ENCODE results near the gene PDE4D.

Gene PDE4D

DNA sequence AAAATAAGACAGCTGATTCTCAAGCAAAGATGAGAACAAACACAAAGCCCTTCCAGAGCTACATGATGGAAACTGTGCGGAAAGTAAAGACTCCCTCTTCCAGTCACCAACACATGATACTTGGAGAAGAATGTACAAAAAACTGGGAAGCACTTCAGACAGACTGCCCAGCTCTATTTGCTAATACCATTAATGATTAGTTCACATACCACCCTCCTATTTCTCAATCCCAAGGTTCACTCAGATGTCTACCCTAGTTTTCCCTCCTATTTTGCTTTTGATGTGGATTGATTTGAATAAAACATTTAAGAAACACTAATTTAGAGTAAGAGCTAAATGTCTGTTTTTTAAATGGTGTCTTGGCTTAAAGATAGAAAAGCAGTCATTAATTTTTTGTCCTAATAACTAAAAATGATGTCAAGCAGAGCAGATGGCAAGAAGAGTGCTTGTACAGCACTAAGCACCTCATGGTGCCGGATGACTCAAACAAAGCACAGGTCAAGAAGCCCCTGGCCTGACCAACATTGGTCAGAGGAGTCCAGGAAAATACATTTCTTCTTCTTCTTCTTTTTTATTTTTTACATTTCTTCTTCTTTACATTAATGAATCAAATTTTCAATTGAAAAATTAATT lies 639.4 kb downstream of the PDE4D start:
- no peak for DNase-seq (ENCODE audit: low spot score)

- no peak for DNase-seq (ENCODE audit: low spot score)
Observed at GRCh38 chr5:59253625-59254024, 639.9 kb downstream of the PDE4D start.

- DNase-seq (ENCODE audit: low spot score): no peak
Observed at GRCh38 chr5:59251627-59252026, 641.9 kb downstream of the PDE4D start.

GRCh38 chr5:59249726-59250125 lies 643.8 kb downstream of the PDE4D start:
- DNase-seq (ENCODE audit: low spot score): no peak

- no peak for DNase-seq (ENCODE audit: low spot score)
Observed at GRCh38 chr5:59249160-59249559, 644.4 kb downstream of the PDE4D start.

DNA sequence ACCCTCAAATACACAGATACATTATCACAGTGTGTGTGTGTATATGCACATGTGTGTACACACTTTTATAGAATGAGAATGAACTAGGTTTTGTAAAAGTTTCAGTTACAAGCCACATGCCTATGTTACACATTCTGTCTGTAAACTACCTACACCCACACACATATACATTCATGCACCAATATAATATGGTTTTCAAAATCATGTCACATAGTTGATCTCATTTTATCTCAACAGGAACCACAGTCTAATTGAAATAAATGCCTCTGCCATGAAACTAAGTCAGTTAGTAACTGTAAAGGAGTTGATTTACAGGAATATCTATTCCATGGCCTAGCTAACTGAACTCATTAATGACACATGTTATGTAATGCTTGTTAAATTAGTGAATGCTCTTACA lies 646.6 kb downstream of the PDE4D start:
- no peak for DNase-seq (ENCODE audit: low spot score)

- DNase-seq (ENCODE audit: low spot score): no peak
Observed at GRCh38 chr5:59246145-59246869, 647.2 kb downstream of the PDE4D start.

- no peak for DNase-seq (ENCODE audit: low spot score)
Observed at GRCh38 chr5:59245198-59245597, 648.3 kb downstream of the PDE4D start.

DNA sequence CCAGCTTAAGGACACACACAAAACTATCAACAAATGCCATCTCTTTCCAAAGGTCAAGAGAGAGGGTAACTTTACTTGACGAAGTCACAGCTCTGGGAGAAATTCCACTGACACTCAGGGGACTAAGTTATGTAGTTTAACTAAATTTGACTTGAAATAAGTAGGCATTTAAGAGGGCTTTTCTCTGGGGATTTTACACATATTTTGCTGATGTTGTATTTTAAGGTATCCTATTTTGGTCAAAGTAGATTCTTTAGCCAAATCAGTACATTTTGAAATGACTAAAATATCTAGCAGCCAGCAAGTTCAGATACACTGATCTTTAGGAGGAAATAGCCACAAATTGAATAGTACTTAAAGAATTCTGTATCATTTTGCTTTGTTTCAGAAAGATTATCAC lies 652.0 kb downstream of the PDE4D start:
- DNase-seq (ENCODE audit: low spot score): no peak

DNA sequence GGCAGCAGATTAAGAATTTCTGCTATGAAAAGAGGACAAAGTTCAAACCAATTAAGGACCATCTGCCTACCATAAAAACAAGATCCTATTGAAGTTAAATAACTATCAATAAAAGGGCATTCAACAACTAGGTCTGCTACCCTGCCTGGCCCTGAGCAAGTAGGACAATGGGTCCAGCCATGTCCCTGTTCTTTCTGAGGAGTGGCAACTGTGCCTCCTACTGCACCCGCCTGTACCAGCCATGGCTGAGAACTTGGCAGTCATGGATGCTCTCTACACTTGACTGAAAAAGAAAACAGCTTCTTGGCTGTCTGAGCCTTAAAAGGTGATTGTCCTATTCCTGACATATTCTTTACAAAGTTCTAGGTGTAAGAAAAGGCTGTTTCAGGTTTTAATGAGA lies 652.4 kb downstream of the PDE4D start:
- no peak for DNase-seq (ENCODE audit: low spot score)

- DNase-seq (ENCODE audit: low spot score): no peak
Observed at GRCh38 chr5:59238126-59238902, 655.2 kb downstream of the PDE4D start.

DNA sequence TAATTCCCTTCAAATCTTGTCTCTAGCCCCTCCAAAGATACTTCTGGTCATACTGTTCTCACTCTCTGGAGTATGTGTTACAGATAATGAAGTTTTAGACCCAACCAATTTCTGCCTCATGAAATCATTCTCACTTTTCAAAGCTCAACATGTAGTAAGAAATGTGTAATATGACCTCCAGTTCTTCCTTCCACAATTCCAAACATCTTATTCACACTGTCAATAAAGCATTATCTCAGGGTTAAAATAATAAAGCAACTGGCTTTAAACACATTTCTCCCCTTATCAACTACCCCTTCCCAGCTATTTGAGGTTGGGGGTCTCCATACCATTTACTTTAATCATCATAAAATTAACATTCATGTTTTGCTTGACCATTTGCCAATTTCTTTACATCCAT lies 656.5 kb downstream of the PDE4D start:
- DNase-seq (ENCODE audit: low spot score): no peak

- no peak for DNase-seq (ENCODE audit: low spot score)
Observed at GRCh38 chr5:59236448-59236847, 657.1 kb downstream of the PDE4D start.

DNA sequence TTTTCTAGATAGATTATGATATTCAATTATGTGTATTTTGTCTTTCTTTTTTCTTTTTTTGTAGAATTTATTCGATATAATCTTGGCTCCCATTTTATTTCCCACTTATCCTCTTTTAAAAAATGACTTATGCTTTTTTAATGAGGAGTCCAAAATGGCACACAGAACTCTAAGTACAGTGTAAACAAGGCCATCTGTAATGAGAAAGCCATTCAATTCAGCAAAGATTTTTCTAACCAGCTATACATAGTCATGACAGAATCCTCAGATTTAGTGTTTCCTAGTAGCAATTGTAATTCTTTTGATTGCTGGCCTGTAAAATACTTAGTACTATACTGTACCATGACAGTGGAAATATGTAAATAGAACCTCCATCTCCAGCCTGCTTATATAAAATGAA lies 659.3 kb downstream of the PDE4D start:
- DNase-seq (ENCODE audit: low spot score): no peak

DNA sequence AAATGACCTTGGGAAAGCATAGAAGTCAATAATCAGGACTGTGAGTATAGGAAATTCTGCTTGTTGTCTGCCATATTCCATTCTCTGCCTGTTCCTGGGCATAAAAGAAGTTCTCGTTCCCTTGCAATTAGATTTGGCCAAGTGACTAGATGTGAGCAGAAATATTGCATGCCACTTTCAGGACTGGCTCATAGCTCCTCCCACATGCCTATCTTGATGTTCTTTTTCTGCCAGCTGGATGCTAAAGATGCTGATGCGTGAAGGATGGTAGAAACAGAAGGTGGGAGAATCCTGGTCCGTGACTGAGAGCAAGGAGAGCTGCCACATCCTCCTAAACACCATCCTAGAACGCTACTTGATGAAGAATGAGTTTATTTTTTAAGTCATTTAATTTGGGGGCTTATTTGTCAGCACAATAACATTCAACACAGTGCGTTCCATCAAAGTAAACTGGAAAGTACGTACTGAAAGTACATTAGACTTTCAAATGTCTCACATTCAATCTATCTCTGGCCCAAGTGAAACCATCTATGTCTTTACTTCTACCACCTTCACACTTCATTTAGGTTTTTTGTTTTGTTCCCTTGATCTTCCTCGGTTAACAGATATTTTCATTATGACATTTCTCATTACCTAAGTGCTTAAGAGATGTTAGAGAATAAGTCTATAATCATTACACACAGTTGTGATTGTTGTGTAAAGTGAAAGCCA lies 662.1 kb downstream of the PDE4D start:
- DNase-seq (ENCODE audit: low spot score): no peak

DNA sequence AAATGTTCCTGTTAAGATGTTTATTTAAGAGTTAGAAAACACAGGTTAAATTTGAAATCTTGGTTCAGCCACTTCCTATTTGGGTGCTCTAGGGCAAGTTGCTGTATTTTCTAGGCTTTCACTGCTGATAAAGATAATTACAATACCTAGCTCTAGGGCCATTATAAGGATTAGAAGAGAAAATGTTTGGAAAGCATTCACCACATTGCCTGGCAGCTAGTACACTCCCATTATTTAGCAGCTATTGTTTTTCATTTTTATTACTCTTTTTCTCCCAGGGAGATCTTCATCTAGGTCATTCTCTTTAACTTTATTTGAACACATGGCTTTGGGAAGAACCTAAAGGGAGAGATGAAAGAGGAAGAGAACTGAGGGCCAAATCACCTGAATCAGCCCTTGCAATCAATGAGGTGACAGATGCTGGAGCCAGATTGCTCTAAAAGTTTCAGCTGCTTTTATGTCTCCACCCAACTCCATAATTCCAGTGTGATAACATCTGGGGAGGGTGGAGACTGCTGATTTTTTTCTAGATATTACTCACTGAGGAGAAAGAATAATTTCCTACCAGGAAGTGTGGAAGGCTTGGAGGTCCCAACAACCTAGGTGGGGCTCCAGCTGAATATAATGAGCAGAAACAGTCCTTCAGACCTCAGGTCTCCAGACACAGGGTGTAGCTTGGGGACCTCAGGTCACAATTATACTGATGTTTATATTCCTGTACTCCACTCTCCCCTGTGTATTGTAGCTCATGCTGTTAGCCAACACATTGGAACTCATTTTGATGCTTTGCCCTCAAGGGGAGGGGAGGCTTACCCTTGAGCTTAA lies 670.6 kb downstream of the PDE4D start:
- no peak for DNase-seq (ENCODE audit: low spot score)

GRCh38 chr5:59221769-59222168 lies 671.8 kb downstream of the PDE4D start:
- DNase-seq (ENCODE audit: low spot score): no peak

DNA sequence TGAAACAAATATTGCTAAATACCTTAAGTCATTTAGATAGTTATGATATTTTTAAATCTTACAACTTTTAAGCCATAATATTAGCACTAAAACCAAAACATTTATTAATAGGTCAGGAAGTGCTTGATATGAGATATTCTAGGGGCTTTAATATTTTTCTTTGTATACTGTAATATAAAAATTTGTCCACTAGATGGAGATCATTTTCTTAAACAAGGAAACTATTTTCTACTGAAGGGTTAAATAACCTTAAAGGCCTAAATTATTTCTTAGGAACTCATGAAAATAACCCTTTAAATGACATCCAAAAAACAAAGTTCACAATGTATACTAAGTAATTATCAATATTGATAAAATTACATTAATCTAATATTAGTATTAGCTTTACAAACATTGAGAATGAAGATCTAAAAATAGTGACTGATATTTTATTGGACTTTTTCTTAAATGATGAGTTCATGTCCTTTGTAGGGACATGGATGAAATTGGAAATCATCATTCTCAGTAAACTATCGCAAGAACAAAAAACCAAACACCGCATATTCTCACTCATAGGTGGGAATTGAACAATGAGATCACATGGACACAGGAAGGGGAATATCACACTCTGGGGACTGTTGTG lies 675.0 kb downstream of the PDE4D start:
- DNase-seq (ENCODE audit: low spot score): no peak

DNA sequence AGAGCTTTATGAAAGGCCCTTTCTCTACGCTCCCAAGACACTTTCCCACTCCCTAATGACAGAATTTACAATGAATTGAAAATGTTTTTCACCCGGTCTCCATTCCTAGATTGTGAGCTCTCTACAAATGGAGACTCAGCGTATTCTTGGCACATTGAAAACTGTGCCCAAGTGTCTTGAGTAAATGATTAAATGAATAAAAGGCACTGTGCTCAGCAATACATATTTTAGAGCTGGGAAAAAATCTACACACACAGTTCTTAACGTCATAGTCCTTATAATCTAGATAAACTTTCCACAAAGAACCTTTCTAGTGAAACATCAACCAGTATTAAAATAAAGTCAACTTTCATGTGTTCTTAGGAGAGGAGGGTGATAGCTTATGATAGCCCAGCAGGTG lies 676.7 kb downstream of the PDE4D start:
- DNase-seq (ENCODE audit: low spot score): no peak

- no peak for DNase-seq (ENCODE audit: low spot score)
Observed at GRCh38 chr5:59212596-59212995, 680.9 kb downstream of the PDE4D start.

DNA sequence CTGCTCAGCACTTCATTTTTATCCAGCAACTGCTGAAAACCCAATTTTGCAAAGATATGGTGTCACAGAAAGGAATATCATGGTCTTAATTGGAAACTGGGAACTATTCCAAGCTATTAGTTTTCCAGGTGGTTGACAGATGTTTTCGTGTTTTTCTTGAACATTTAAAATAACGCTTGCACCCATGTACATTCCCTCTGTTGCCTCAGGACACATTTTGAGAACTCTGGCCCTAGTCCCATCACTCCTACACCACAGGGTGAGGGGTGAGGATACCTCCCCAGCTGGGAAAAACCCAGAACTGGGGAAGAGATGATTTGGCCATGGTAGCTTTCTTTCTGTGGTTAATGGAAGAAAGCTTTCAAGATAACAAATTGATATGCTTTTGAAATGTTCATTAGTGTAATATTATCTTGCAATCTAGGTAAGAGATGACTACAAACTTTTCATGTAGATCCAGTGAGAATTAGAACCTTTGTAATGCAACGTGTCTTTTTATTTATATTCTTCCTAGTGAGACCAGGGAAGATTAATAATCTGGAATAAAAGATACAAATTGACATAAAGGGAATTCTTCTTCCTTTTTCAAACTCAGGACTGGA lies 683.7 kb downstream of the PDE4D start:
- no peak for DNase-seq (ENCODE audit: low spot score)
